GM19463 (cell line): ENCODE data around the gene CIB2.

Source experiments
- ATAC-seq: cut with Tn5 transposase; IDR thresholded peaks from one replicate; pipeline ENCODE4 v1.9.1; 2021; ENCODE audit warnings: mild to moderate bottlenecking, moderate library complexity; ENCODE audit not compliant: unreplicated experiment

CIB2 gene

DNA sequence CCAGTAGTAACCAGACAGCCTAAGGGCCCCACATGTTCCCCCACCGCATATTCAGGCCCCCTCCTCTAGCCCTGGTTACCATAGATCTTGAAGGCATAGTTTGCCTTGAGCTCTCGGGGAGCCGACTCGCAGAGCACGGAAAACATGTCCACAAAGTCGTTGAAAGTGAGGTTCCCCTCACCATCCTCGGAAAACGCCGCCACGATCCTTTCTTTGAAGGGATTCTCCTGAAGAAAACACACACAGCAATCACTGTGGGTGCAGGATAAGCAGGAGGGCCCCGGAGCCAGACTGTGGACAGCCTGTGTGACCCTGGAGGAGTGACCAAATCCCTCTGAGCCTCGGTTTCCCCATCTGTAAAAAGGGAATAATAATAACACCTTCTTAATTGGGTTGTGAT, 22.1 kb downstream of the CIB2 start:
- ATAC-seq: no peak

DNA sequence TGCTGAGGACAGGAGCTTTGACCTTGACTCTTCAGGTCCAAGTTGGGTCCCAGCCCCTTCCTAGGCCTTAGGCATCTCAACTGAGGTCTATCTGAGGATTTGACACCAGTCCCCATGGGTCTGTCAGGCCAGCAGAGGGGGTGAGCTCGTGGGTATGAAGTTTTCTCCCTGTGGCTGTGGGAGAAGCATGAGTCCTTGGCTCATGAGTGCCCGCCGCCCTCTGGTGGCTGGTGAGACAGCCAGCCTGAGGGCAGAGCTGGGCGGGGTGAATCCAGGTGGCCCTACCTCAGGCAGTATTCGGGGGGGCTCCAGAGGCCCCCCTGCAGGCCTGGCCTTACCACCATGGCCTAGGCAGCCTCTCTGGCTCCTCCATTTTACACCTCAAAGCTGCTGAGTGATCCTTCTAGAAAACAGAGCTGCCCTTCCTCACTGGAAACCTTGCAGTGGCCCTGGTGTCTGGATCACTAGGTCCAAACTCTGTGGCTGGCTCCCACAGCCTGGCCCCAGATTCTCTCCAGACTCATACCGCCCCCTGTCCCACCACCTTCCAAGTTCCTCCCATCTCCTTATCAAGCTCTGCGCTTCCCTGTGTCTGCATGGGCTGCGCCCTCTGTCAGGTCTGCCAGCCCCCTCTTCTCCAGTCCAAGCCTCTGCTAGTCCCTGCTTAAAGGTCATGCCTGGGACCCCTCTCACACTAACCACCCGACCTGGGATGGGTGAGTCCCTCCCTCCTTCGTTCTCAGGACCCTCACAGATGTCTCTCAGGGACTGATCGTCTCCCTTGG, 22.8 kb downstream of the CIB2 start:
- peak; percentile 49 for ATAC-seq

GRCh38 chr15:78107471-78107870, 23.8 kb downstream of the CIB2 start:
- ATAC-seq: no peak

DNA sequence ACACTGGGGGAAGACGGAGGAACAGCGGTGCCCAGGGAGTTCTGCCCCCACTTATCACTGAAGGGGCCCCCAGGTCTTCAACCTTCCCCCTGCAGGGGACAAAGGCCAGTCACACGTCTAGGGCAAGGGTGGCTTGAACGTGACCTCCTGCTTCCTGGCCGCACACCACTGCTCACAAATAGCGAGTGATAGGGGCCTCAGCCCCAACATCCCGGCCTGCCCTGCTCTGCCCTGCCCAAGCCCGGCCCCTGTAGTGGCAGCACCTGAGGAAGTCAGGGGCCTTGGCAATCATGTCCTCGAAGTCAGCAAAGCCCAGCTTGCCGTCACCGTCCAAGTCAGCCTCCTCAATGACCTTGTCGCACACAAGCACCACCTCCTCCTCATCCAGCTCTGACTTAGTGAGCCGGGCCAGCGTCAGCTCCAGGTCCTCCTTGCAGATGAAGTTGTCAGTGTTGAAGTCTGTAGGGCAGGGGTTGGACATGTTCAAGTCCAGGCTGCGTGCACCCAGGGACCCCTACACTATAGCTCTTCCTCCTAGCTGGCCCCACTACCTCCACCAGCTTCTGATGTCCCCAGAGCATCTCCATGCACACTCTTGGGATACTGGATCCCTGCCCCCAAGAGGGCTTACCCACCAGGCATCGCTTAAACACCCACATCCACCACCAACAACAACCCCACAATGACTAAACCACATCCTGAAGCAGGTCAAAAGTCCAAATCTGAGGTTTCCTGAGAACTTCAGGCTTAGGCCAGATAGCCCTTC, 25.6 kb downstream of the CIB2 start:
- no peak for ATAC-seq

DNA sequence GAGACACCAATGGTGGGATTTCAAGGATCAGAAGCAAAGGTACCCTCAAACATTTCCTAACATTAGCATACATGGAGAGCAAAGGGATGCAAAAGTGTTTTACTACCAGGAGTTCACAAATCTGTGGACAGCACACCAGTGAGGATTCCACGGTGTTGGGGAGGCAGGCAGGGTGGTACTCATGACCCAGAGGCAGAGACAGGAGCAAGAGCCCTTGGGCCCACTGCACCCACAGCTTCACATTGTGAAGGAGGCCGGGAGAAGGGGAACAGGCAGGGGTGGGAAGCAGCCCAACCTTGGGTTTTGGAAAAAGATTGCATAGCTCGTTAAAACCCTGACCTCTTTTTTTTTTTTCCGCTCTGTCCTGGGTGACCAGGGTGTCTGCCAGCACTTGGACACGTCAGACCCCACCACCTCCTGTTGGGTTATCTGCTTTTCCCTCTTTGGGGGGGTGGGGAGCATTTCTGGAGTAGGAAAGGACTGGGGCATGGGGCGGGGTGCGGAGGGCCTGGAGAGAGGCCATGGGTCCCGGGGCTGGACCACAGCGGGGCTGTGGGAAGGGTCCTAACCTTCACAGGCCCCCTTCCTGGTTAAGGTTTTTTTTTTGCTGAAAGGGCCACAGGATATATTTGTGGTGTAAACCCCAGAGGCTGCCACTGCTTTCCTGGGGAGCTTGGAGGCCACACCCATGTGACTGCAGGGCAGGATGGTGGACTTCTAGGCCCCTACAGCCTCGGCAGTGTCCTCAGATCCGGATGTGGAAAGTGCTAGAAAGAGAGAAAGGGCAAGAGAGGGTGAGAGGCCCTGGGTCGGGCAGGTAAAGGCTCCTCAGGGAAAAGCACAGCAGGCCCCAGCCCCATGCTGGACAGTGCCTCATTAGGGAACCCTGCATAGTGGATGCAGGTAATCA, 26.4 kb downstream of the CIB2 start:
- no peak for ATAC-seq

GRCh38 chr15:78104119-78104479, 27.1 kb downstream of the CIB2 start:
- peak; percentile 19 for ATAC-seq

GRCh38 chr15:78103406-78104118, 27.7 kb downstream of the CIB2 start:
- ATAC-seq: peak; percentile 86

DNA sequence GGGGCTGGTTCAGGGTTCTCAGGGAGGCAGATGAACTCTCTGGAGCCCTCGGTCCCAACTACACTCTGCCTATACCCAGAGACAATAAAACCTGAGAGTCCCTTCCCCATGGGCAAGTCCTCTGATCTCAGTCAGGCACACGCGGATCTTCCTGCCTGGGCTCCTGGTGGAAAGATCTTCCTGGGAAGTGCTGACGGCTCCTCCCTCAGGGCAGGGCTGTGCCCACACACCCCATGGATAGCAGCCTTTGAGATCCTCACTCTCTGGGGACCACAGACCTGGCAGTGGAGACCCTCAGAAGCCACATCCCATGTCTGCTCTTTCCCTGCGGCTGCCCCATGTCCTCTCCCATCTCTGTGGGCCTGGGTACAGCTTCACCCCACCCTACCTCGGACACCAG, 28.5 kb downstream of the CIB2 start:
- ATAC-seq: no peak

GRCh38 chr15:78102211-78102610, 29.0 kb downstream of the CIB2 start:
- ATAC-seq: no peak

DNA sequence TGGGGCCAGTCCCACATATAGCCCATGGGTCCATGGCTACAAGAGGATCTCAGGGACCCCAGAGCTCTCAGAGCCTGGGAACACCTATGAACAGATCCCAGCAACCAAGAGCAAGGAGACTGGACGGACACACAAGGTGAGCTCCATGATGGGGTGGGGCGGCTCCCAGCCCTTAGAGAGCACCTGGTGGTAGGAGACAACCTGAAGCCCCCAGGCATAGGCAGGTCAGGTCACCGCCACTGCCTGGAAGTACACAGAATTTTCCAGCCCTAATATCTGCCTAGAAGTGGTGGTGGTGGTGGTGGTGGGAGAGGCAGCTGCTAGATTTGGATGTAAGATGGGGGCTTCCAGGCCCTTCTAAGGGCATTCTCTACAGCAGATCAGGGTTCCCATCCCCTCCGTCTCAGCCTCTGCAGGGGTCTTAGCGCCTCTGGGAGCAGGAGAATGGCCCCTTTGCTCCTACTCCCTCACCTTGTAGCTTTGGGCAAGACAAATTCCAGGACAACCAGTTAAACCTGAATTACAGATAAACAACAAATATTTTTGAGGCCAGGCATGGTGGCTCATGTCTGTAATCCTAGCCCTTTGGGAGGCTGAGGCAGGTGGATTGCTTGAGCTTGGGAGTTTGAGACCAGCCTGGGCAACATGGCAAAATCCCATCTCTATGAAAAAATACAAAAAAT, 29.7 kb downstream of the CIB2 start:
- no peak for ATAC-seq

DNA sequence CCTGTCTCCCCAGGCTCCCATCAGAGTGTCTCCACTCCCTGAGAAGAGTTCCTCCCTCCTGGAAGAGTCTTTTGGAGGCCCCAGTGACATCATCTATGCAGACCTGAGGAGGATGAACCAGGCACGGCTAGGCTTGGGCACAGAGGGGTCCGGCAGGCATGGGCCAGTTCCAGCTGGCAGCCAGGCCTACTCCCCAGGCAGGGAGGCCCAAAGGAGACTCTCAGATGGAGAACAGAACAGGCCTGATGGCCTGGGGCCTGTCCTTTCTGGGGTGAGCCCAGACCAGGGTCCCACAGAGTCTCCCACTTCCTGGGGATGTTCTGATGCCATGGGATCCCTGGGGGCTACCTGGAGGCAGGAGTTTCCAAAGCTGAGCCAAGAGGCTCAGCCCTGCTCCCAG, 30.4 kb downstream of the CIB2 start:
- no peak for ATAC-seq

GRCh38 chr15:78098131-78098755, 33.0 kb downstream of the CIB2 start:
- ATAC-seq: no peak

- ATAC-seq: no peak
Measured at GRCh38 chr15:78097667-78098066, 33.6 kb downstream of the CIB2 start.

GRCh38 chr15:78093242-78094020, 37.8 kb downstream of the CIB2 start:
- no peak for ATAC-seq

DNA sequence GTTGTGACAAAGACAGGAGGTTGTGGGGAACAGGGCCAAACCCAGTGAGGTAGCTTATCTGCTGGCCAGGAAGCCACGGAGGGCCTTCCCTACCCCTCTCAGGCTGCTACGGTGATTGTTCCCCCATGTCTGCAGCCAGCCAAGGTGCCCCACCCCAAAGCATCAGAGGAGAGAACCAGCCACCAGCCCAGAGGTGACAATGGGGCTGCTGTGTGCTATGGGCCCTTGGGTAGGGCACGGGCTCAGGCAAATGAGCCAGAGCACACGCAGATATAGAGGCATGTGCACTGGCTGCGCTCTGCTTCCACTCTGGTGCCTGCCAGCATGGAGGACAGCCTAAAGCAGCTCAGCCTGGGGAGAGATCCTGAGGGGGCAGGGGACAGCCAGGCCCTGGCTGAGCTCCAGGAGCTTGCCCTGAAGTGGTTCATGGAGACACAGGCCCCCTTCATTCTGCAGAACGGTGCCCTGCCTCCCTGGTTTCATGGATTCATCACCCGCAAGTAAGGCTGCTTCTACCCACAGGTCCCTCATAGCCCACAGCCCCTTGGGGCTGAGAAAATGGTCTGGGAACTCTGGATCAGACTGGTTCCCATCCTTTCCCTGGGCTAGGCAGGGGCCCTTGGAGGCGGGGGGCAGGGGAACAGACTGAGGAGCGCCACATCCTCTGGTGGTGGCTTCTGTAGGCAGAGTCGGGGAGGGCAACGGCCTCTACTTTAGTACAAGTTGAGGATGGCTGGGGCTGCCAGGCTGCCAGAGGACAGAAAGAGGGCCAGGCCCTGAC, 38.8 kb downstream of the CIB2 start, which contains the start of gene SH2D7:
Gene SH2D7, plus strand, starts transcription at position 301 of the 781 bp plus-strand sequence. Its CDS starts 24 bp downstream, at position 325.
- ATAC-seq: no peak

DNA sequence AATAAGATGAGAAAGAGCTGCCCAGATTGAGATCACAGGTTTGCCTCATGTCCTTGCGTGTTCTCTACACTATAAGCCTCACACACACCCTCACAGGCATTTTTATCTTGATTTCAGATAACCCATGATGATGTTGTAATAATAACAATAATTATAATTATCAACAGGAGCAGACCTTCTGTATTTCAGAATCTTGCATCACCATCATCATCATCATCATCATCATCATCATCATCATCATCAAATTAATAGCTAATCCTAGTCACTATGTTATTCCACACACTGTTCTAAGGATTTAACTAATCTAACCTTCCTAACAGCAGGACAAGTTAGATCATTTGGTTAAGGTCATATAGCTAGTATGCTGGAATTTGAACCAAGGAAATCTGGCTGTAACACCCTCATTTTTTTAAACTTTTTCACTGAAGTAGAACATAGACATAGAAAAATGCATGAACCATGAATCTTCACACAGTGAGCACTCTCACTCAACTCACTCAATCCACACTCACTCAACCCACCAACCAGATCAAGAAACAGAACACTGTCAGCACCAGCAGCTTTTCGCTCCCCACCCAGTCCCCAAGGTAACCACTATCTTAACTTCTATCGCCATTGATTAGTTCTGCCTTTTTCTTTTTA, 40.7 kb downstream of the CIB2 start:
- ATAC-seq: no peak

GRCh38 chr15:78088773-78089080, 42.5 kb downstream of the CIB2 start:
- ATAC-seq: no peak
